BE2C (cell line): ENCODE data around the gene NFATC4.

Experiments used
- DNase-seq: peaks from one replicate; pipeline ENCODE4 v3.0.0-alpha.2; 2020
- H3K27me3 ChIP-seq: fragments of 250-450 bp; sonication (Bioruptor Pico); 2 replicates; pipeline ENCODE4 v1.5.1; 2020; ENCODE audit warnings: mild to moderate bottlenecking
- H3K36me3 ChIP-seq: fragments of 250-450 bp; sonication (Bioruptor Pico); 2 replicates; pipeline ENCODE4 v1.5.1; 2020; ENCODE audit warnings: mild to moderate bottlenecking
- H3K4me1 ChIP-seq: fragments of 250-450 bp; sonication (Bioruptor Pico); 2 replicates; pipeline ENCODE4 v1.5.1; 2020
- H3K4me3 ChIP-seq: 2 replicates; pipeline ENCODE4 v1.5.1; 2011; ENCODE audit warnings: low read depth, low read length
- H3K9me3 ChIP-seq: fragments of 250-450 bp; sonication (Bioruptor Pico); 2 replicates; pipeline ENCODE4 v1.5.1; 2020
- CTCF ChIP-seq: IDR thresholded peaks from 2 replicates; pipeline ENCODE4 v1.5.1; 2012; ENCODE audit warnings: mild to moderate bottlenecking, low read depth, low read length

The NFATC4 gene

GRCh38 chr14:24404814-24405213, 36.8 kb downstream of the NFATC4 start:
- no peak overlapping the region for H3K4me3 ChIP-seq
- H3K4me1 ChIP-seq, result no peaks in the 10 kb centered on the region

GRCh38 chr14:24406416-24406815, 38.4 kb downstream of the NFATC4 start:
- no peaks in the 10 kb centered on the region for H3K27me3 ChIP-seq
- no peak for TF ChIP-seq CTCF
- DNase-seq, result no peak
- H3K4me1 ChIP-seq, result no peaks in the 10 kb centered on the region
- H3K4me3 ChIP-seq, result no peak overlapping the region
- no peaks in the 10 kb centered on the region for H3K36me3 ChIP-seq
- H3K9me3 ChIP-seq, result no peaks in the 10 kb centered on the region

More at GRCh38 chr14:24404814-24405213, 36.8 kb downstream of the NFATC4 start:
- H3K27me3 ChIP-seq, result no peaks in the 10 kb centered on the region
- no peaks in the 10 kb centered on the region for H3K9me3 ChIP-seq
- no peaks in the 10 kb centered on the region for H3K36me3 ChIP-seq
- DNase-seq, result no peak
- TF ChIP-seq CTCF, result no peak

DNA sequence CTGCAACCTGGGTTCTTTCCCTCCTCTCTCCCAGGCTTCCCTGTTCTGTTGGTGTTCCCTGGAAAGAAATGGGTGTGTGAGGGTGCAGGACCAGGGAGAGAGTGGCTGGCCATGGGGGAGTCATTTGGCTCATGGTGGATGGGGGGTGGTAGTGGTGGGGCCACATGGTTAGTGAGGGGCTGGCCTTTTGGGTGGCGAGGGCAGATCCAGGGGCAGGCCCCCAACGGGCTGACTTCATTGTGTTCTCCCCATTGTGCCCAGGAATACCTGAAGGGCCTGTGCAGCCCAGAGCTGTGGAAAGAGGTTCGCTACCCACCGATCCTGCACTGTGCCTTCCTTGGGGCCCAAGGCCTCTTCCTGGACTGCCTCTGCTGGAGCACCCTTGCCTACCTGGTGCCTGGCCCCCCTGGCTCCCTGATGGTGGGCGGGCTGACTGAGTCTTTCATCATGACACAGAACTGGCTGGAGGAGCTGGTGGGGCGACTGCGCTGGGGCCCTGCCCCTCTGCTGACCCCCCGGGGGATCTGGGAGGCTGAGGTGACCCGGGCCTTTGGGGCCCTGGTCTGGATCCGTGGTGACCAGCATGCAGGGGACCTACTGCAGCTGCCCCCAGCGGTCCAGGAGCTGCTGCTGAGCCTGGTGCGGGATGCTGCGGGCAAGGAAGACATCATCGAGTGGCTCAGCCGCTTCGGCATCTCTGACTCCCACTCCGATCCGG, 39.8 kb downstream of the NFATC4 start:
- TF ChIP-seq CTCF, result no peak
- peaks cover 7% of the 10 kb centered on the region for H3K4me1 ChIP-seq
- H3K36me3 ChIP-seq, result no peaks in the 10 kb centered on the region

GRCh38 chr14:24408764-24409163, 40.8 kb downstream of the NFATC4 start:
- no peak for TF ChIP-seq CTCF
- no peak overlapping the region for H3K4me3 ChIP-seq
- H3K4me1 ChIP-seq, result peaks cover 7% of the 10 kb centered on the region
- no peaks in the 10 kb centered on the region for H3K27me3 ChIP-seq
- no peaks in the 10 kb centered on the region for H3K9me3 ChIP-seq
- H3K36me3 ChIP-seq, result no peaks in the 10 kb centered on the region
- no peak for DNase-seq

More for the DNA sequence above, 39.8 kb downstream of the NFATC4 start:
- Histone ChIP-seq H3K27me3 (no peaks in the 10 kb centered on the region), H3K9me3 (no peaks in the 10 kb centered on the region), H3K4me3 (no peak overlapping the region)
- no peak for DNase-seq

DNA sequence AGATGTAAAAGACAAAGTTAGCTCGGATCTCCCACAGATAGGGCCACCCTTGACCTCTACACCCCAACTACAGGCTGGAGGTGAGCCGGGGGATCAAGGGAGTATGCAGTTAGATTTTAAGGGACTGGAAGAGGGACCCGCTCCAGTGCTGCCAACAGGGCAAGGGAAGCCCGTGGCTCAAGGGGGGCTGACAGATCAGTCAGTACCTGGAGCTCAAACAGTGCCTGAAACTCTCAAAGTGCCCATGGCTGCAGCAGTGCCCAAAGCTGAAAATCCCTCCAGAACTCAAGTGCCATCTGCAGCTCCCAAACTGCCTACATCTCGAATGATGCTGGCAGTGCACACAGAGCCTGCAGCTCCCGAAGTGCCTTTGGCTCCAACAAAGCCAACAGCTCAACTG, 41.2 kb downstream of the NFATC4 start:
- H3K4me3 ChIP-seq, result no peak overlapping the region
- no peaks in the 10 kb centered on the region for H3K27me3 ChIP-seq
- H3K4me1 ChIP-seq, result peaks cover 7% of the 10 kb centered on the region
- no peak for DNase-seq
- TF ChIP-seq CTCF, result no peak
- H3K9me3 ChIP-seq, result no peaks in the 10 kb centered on the region
- H3K36me3 ChIP-seq, result no peaks in the 10 kb centered on the region

- no peaks in the 10 kb centered on the region for H3K36me3 ChIP-seq
- no peak overlapping the region for H3K4me3 ChIP-seq
- peaks cover 7% of the 10 kb centered on the region for H3K4me1 ChIP-seq
- H3K27me3 ChIP-seq, result no peaks in the 10 kb centered on the region
- H3K9me3 ChIP-seq, result no peaks in the 10 kb centered on the region
- DNase-seq, result no peak
- TF ChIP-seq CTCF, result no peak
Observed at GRCh38 chr14:24409956-24410355, 42.0 kb downstream of the NFATC4 start.
